Heart left ventricle (tissue), 13 donors: Measurements from ENCODE around the gene EFS.

Experiments
- POLR2A ChIP-seq, 2 donors: fragments of 450-650 bp; IDR thresholded peaks; one replicate each; pipeline ENCODE4 v1.6.1; 2017; ENCODE audit warnings: antibody characterized with exemption in 2 of 2, mild to moderate bottlenecking in 2 of 2, moderate library complexity in 2 of 2
- TF ChIP-seq, protein P1 (sequence below), 12 donors: fragments of 200-600 bp; sonication (generic) in 4 of 12; IDR thresholded peaks; one replicate each; pipeline versions ENCODE4 v1.5.0 to v1.8.0; 2018 to 2022; ENCODE audit warnings: antibody characterized with exemption in 12 of 12, mild to moderate bottlenecking in 5 of 12
- donor health status: ischemic (EF 13 %, LVEDD 7.1; RV severe dilation, severe dysfunction).
- donor health status: DM: no; HTN: yes; CAD: no.
- donor health status: DM: no; HTN: no; CAD: no.
- donor health status: ischemic (EF 25% LVEDD 6.9; RV normal size, moderate dysfunction).
- donor health status: ischemic (EF 25% LVEDD 5.7; RV mildly dilated, moderate dysfunction).
- donor health status: ischemic (EF 35%, LVEDD 5.7; RV mildly dilated, moderate dysfunction).
- donor health status: nonischemic (EF 11% LVEDD 7.7; RV severe dilation, severe dysfunction).
- donor health status: DM: yes; HTN: yes; CAD: no.
- donor health status: PGD.
- donor health status: ischemic (EF 29% LVEDD 5.4; RV normal size, mild dysfunction).
- donor health status: nonischemic (EF 23%, LVEDD 6.1; RV moderate dilation, normal function).

DNA sequence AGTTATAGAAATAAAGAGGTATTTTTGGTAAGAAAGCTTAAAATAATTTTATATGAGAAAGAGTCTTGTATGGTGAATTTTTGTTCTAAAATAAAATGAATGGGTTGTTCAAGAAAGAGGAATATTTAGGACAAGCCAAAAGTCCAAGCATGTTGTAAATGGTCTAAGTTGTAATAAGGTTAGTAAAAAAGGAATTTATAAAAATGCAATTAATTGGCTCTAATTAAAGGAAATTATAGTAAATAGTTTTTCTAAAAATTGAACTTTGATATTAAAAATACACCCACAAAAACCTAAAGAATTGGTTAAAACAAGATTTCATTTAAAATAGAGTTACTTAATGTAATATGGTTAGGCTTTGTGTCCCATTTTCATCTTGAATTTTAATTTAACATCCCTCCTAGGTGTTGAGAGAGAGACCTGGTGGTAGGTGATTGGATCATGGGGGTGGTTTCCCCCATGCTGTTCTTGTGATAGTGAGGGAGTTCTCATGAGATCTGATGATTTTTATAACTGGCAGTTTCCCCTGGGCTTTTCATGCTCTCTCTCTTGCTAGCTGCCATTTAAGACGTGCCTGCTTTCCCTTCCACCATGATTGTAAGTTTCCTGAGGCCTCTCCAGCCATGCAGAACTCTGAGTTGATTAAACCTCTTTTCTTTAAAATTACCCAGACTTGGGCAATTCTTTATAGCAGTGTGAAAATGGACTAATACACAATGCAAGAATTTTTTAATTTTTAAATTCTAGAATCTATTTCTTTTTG, 25.3 kb downstream of the EFS start:
- TF ChIP-seq, protein P1, sequence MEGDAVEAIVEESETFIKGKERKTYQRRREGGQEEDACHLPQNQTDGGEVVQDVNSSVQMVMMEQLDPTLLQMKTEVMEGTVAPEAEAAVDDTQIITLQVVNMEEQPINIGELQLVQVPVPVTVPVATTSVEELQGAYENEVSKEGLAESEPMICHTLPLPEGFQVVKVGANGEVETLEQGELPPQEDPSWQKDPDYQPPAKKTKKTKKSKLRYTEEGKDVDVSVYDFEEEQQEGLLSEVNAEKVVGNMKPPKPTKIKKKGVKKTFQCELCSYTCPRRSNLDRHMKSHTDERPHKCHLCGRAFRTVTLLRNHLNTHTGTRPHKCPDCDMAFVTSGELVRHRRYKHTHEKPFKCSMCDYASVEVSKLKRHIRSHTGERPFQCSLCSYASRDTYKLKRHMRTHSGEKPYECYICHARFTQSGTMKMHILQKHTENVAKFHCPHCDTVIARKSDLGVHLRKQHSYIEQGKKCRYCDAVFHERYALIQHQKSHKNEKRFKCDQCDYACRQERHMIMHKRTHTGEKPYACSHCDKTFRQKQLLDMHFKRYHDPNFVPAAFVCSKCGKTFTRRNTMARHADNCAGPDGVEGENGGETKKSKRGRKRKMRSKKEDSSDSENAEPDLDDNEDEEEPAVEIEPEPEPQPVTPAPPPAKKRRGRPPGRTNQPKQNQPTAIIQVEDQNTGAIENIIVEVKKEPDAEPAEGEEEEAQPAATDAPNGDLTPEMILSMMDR (IDR thresholded peaks at IDR 0.05), result no peak
- no peak for TF ChIP-seq POLR2A (IDR thresholded peaks at IDR 0.05)
